Activated gamma-delta T cell treated with anti-CD3 and anti-CD28 coated beads, Interleukin-2, amount 50 U/mL, for 16 hours (primary cell): ENCODE results near the gene TRAPPC6A.
"Not testable (repeated sequence)": the region's sequence is repeated elsewhere in the genome, so short reads cannot be mapped to it uniquely, and the experiment has no call there.

Experiments used
- DNase-seq: peaks from one replicate; pipeline ENCODE4 v3.0.0-alpha.2; 2020; ENCODE audit warnings: low read depth

Gene TRAPPC6A

DNA sequence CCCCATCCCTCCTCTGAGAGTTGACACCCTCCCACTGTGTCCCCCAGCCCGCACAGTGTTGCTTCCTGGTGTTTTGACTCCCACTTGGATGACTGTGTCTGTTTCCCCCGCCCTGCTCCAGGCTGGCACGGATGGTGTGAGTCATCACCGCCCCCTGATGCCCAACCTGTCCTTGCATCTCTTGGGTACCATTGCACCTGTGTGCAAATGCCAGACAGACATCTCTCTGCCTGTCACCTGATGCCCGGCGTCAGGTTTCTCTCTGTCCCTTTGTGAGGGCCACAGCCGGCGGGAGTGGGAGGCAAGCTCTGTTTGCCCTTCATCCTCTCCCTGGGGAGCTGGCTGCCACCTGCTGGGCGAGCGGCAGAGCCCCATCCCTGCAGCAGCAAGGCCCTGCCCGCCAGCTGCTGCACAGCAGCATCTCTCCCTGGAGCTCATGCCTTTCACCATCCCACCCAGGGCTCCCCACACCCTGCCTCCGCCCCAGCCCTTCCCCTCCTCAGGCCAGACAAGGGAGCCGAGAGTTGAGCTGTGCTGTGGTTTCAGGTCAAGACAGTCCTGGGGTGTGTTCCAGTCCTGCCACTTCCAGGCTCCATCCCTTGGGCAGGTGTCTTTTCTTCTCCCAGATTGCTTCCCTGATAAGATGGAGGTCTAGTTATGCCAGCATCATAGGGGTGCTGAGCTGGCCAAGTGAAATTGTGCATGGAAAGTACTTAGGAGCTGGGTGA lies 47.0 kb downstream of the TRAPPC6A start:
- no peak for DNase-seq

DNA sequence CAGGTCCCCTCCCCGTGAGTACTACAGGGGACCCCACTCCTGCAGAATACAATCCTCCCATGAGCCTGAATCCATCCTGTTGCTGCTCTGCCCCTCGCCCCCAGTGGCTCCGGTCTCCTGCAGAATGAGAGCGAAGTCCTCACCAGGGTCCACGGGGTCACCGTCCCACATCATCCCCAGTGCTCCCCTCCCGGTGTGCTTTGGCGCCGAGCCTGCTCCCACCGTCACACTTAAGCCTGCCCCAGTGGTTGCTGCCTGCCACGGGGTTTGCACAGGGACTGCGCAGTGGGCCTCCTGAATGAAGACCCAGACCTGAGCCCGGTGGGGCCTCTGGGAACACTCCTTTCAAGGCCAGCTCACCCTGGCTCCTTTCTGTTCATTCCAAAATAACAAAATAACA lies 47.8 kb downstream of the TRAPPC6A start:
- no peak for DNase-seq

GRCh38 chr19:45128806-45129205 lies 49.2 kb downstream of the TRAPPC6A start:
- no peak for DNase-seq

GRCh38 chr19:45128146-45128545 lies 49.9 kb downstream of the TRAPPC6A start:
- DNase-seq = no peak

- DNase-seq = no peak
Measured at GRCh38 chr19:45126654-45127053, 51.4 kb downstream of the TRAPPC6A start.

- peak; percentile 58 for DNase-seq
Measured at GRCh38 chr19:45125975-45126493, 52.0 kb downstream of the TRAPPC6A start.

- no peak for DNase-seq
Measured at GRCh38 chr19:45125360-45125759, 52.7 kb downstream of the TRAPPC6A start.

DNA sequence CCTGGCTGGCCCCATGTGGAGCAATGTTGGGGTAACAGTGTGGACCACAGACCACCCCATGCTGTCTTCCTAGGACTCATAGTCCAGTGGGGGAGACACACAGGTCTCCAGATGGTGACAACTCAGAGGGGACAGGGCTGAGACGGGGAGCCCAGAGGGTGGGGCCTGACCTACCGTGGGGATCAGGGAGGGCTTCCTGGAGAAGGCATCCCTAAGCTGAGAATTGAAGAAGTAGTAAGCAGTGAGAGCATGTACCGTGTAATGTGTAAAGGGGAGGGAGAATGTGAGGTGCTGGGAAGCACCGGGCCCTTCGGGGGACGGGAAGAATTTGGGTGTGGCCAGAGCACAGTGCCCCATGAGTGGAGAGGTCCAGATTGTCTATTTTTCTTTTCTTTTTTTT lies 54.0 kb downstream of the TRAPPC6A start:
- DNase-seq = no peak

DNA sequence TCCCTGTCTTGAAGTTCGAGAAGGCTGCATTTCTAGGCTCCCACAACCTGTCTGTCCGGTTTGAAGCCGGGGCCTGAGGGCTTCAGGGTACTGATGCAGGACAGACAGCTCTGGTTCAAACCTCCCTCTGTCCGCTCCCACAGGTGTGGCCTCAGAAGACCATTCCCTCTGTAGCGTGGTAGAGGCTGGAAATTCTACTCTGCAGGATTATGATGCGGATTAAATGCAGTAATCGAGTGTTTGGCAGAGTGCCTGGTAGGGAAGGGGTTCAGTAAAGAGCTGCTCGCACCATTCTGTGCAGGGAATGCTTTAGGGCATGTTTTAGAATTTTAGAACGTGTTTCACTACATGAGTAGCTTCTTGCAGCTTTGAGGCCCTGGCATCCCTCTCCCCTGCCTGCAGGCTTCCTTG lies 54.6 kb downstream of the TRAPPC6A start:
- no peak for DNase-seq

DNA sequence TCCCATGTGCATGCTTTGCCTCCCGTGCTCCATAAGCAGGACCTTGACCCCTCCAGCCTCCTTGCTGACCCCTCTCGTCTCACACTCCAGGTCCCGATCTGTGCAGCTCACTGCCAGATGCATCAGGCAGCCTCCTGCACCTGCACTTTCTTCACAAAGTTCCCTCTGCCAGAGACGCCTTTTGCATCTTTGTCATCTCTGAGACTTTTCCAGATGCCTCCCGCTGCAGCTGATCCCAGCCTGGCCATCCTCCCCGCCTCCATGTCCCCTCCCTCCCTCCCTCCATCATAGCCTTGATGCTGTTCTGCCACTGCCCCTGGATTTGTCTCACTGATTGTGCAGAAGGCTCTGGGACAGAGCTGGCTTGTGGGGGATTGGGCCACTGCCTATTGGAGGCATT lies 55.2 kb downstream of the TRAPPC6A start:
- no peak for DNase-seq

- DNase-seq = no peak
Measured at GRCh38 chr19:45121827-45122345, 56.2 kb downstream of the TRAPPC6A start.

DNA sequence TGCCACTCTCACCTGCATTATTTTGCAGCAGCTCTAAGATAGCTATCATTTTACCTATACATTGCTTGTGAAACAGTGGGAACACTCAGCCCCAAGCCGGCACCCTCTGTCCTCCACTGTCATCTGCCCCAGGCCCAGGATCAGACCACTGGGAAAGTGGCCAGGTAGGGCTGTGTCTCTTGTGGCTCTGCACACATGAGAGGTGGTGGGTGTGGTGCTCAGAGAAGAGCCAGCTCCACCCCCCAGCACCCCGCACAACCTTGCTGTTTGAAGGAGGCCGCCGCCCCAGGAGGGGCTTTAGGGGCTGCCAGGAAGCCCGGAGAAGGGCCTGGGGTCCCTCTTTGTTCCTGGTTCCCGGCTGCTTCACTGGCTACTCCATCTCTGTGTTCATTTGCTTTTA lies 58.5 kb downstream of the TRAPPC6A start:
- DNase-seq = no peak

GRCh38 chr19:45118591-45119355 lies 59.3 kb downstream of the TRAPPC6A start:
- DNase-seq = not testable (repeated sequence)

DNA sequence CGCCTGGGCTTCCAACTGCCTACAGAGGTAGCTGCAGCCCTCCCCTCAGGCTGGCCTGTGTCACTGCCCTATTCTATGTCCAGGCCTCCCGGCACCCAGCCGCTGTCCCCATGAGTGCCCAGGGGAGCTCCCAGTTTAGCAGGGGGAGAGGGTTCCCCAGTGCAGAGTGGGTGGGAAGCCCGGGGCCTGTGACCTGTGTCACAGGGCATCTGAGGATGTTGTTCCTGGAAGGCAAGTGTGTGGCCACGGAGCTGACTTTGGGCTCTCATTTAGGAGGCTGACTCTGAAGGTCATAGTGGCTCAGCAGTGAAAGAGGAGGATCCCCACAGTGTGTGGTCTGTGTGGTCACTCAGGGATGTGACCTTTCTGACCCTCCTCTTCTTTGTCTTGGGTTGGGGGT lies 59.9 kb downstream of the TRAPPC6A start:
- no peak for DNase-seq

DNA sequence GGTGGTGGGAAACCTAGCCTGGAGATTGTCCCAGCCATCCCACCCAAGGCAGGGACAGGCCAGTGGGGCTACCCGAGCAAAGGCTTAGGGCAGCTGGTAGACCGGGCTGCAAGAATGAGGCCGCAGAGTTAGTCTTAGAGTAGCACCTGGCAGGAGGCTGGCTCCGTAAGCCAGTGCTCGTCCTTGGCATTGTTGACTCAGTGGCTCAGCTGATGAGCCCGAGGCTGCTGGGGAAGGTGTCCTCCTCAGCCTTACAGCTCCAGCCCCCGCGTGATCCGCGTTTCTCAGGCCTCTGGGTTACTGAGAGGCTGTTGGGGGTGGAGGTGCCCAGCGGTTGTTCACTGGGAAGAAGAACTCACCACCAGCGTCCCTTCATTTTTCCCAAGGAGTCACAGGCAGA lies 60.4 kb downstream of the TRAPPC6A start:
- no peak for DNase-seq

DNA sequence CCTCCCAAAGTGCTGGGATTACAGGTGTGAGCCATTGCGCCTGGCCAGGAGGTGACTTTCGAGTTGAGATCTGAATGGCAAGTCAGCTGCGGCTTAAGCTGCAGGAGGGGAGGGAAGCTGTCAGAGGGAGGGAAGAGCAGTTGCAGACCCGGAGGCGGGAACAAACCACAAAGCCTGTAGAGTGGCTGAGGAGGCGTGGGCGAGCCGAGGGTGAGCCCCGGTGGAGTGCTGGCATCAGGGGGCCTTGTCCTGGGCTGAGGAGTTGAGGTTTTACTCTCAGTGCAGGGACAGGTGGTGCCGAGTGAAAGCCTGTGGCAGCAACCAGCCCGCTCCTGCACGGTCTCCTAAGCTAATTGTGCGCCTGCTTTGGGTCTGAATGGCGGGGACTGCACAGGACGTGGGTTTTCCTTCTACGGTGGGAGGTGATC lies 60.9 kb downstream of the TRAPPC6A start:
- peak; percentile 27 for DNase-seq

DNA sequence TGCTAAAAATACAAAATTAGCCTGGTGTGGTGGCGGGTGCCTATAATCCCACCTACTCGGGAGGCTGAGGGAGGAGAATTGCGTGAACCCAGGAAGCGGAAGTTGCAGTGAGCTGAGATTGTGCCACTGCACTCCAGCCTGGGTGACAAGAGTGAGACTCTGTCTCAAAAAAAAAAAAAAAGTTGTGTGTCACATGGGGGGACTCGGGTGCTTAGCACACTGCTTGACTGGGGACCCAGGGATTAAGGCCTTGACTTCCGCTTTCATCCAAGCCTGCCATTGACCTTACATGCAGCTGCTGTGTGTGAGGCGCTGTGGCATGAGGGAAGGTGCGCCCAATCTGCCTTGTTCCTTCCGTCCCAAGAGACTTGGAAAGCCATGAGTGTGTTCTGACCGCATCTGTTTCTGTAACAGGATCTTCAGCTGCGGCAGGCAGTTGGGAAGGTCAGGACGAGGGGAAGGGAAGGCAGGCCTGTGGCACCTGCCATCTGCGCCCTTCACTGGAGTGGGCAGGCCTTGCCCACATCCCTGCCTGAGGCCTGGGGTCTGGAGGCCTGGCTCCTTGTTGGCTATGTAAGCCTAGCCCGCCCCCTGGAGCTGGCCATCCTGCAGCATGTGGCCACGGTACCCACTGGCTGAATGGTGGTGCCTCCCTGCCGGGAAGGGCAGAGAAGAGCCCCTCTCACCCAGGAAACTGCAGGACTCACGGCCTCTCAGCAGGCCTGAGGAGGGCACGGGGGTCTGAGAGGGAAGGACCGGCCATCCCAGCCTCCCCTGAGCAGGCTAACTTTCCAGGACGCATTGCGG lies 62.0 kb downstream of the TRAPPC6A start:
- no peak for DNase-seq

GRCh38 chr19:45114116-45114515 lies 63.9 kb downstream of the TRAPPC6A start:
- DNase-seq = no peak

DNA sequence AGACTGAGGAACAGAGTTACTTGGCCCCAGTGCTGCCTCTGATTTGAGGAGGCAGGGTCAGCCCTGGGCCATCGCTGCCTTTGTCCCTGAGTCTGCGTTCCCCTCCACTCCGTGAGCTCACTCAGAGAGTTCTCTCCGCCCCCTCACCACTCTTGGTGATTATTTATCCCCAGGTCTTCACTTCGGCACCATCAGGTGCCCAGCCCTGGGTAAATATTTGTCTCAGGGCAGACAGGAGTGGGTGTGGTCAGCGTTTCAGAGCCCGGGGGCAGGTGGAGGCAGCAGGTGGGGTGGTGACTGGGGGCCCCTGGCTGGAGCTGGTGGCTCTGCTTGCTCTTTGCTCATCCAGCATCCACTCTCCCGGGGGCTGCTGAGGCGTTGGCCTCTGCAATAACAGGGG lies 64.4 kb downstream of the TRAPPC6A start:
- DNase-seq = no peak
